ENCODE results near the gene MICB.
A peak's percentile ranks its signal among the peaks of the same experiment; 100 is the strongest.
"Not testable (repeated sequence)": the region's sequence is repeated elsewhere in the genome, so short reads cannot be mapped to it uniquely, and the experiment has no call there.

MICB gene

DNA sequence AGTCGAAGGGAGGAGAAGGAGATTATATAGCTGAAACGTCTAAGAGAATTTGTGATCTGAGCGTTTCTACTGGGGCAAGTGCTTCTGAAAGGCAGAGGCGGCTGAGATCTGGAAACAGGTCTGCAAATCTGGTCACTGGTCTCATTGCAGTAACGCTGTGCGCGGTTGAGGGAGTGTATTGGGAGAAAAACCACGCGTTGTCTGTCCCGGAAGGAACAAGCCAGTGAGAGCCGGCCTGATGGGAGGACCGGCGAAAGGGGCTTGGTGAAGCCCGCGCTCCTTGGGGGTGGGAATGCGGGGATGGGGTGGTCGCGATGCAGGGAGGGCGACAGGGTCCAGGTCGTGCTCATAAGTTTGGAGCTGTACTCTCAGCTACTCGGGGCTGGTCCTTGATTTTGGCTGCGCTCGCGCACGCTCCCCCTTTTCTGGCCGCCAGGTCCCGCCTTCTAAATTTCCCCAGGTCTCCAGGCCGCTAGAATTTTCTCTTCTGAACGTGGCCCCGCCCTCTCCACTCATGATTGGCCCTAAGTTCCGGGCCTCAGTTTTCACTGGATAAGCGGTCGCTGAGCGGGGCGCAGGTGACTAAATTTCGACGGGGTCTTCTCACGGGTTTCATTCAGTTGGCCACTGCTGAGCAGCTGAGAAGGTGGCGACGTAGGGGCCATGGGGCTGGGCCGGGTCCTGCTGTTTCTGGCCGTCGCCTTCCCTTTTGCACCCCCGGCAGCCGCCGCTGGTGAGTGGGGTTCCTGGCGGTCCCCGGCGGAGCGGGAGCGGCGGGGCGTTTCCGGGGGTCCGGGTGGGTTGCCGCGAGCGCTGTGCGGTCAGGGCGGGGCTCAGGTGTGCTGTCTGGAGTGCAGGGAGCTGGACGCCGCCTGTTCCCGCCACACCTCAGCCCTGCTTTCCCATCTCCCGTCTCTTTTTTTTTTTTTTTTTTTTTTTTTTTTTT lies at the start of gene MICB:
Gene MICB, plus strand, starts transcription at position 615 of the 946 bp plus-strand sequence. Its CDS starts 49 bp downstream, at position 664.
- peaks cover 11 to 25% of the 10 kb centered on the region in 2 donors for H3K27me3 ChIP-seq (ENCODE audit: control insufficient read depth in 1 of 2, insufficient read depth in 2 of 2, low read length in 2 of 2)
- H3K4me1 ChIP-seq (ENCODE audit: control insufficient read depth, insufficient read depth, low read length), result peaks cover 13% of the 10 kb centered on the region
- no peaks in the 10 kb centered on the region for H3K9me3 ChIP-seq (ENCODE audit: control insufficient read depth in 2 of 2, low read length in 2 of 2)
- H3K9ac ChIP-seq (ENCODE audit: low read length in 2 of 2), result peak within 1 kb of the TSS in 1 of 2 donors; percentile 17
- peak within 1 kb of the TSS; percentile 70 to 72 for H3K4me3 ChIP-seq (ENCODE audit: low read length in 2 of 2)
- H3K36me3 ChIP-seq (ENCODE audit: control insufficient read depth in 2 of 2, insufficient read depth in 2 of 2, low read length in 2 of 2), result no peaks in the 10 kb centered on the region
- H3K27ac ChIP-seq (ENCODE audit: low read length), result no peak within 1 kb of the TSS

GRCh38 chr6:31450751-31451150 lies 47.2 kb upstream of the MICB start:
- no peak overlapping the region for H3K9ac ChIP-seq (ENCODE audit: low read length in 2 of 2)
- no peaks in the 10 kb centered on the region for H3K4me1 ChIP-seq (ENCODE audit: control insufficient read depth, insufficient read depth, low read length)
- no peaks in the 10 kb centered on the region for H3K36me3 ChIP-seq (ENCODE audit: control insufficient read depth in 2 of 2, insufficient read depth in 2 of 2, low read length in 2 of 2)
- no peaks in the 10 kb centered on the region for H3K9me3 ChIP-seq (ENCODE audit: control insufficient read depth in 2 of 2, low read length in 2 of 2)
- no peaks in the 10 kb centered on the region for H3K27me3 ChIP-seq (ENCODE audit: control insufficient read depth in 1 of 2, insufficient read depth in 2 of 2, low read length in 2 of 2)
- H3K27ac ChIP-seq (ENCODE audit: low read length), result no peak overlapping the region
- H3K4me3 ChIP-seq (ENCODE audit: low read length in 2 of 2), result no peak overlapping the region

DNA sequence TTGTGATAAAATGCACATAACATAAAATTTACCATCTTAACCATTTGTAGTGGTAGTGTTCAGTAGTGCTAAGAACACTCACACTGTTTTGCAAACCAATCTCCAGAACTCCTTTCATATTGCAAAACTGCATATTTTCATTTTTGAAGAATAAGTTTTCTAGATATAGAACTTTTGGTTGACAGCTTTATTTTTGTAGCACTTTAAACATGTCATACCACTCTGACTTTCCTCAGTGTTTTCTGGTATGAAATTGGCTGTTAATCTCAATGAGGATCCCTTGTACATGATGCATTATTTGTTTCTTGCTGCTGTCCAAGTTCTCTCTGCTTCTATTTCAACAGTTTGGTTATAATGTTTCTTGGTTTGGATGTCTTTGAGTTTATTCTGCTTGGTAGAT lies 45.1 kb upstream of the MICB start:
- Histone ChIP-seq H3K9ac (ENCODE audit: low read length in 2 of 2) (no peak overlapping the region), H3K36me3 (ENCODE audit: control insufficient read depth in 2 of 2, insufficient read depth in 2 of 2, low read length in 2 of 2) (no peaks in the 10 kb centered on the region), H3K27ac (ENCODE audit: low read length) (no peak overlapping the region), H3K4me3 (ENCODE audit: low read length in 2 of 2) (no peak overlapping the region), H3K4me1 (ENCODE audit: control insufficient read depth, insufficient read depth, low read length) (no peaks in the 10 kb centered on the region), H3K9me3 (ENCODE audit: control insufficient read depth in 2 of 2, low read length in 2 of 2) (no peaks in the 10 kb centered on the region), H3K27me3 (ENCODE audit: control insufficient read depth in 1 of 2, insufficient read depth in 2 of 2, low read length in 2 of 2) (no peaks in the 10 kb centered on the region)

DNA sequence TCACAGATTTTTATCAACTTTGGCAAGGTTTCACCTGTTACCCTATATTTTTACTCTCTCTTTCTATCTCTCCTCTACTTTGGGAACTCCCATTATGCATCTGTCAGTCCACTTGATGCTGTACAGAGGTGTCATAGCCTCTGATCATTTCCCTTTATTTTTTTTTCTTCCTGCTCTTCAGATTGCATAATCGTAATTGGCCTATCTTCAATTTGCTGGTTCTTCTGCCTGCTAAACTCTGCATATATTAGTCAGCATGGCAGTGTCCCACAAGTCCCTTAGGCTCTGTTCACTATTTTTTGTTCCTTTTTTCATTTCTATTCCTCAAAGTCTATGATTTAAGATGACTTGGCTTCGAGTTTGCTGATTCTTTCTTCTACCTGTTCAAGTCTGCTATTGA lies 44.7 kb upstream of the MICB start:
- Histone ChIP-seq H3K9me3 (ENCODE audit: control insufficient read depth in 2 of 2, low read length in 2 of 2) (no peaks in the 10 kb centered on the region), H3K27ac (ENCODE audit: low read length) (no peak overlapping the region), H3K4me1 (ENCODE audit: control insufficient read depth, insufficient read depth, low read length) (no peaks in the 10 kb centered on the region), H3K27me3 (ENCODE audit: control insufficient read depth in 1 of 2, insufficient read depth in 2 of 2, low read length in 2 of 2) (no peaks in the 10 kb centered on the region), H3K36me3 (ENCODE audit: control insufficient read depth in 2 of 2, insufficient read depth in 2 of 2, low read length in 2 of 2) (no peaks in the 10 kb centered on the region), H3K9ac (ENCODE audit: low read length in 2 of 2) (no peak overlapping the region), H3K4me3 (ENCODE audit: low read length in 2 of 2) (no peak overlapping the region)

GRCh38 chr6:31459864-31460263 lies 38.1 kb upstream of the MICB start:
- H3K27ac ChIP-seq (ENCODE audit: low read length); H3K9me3 ChIP-seq (ENCODE audit: control insufficient read depth in 2 of 2, low read length in 2 of 2); H3K4me3 ChIP-seq (ENCODE audit: low read length in 2 of 2); H3K9ac ChIP-seq (ENCODE audit: low read length in 2 of 2); H3K27me3 ChIP-seq (ENCODE audit: control insufficient read depth in 1 of 2, insufficient read depth in 2 of 2, low read length in 2 of 2); H3K36me3 ChIP-seq (ENCODE audit: control insufficient read depth in 2 of 2, insufficient read depth in 2 of 2, low read length in 2 of 2): not testable (repeated sequence)
- H3K4me1 ChIP-seq (ENCODE audit: control insufficient read depth, insufficient read depth, low read length), result peaks cover 12% of the 10 kb centered on the region

DNA sequence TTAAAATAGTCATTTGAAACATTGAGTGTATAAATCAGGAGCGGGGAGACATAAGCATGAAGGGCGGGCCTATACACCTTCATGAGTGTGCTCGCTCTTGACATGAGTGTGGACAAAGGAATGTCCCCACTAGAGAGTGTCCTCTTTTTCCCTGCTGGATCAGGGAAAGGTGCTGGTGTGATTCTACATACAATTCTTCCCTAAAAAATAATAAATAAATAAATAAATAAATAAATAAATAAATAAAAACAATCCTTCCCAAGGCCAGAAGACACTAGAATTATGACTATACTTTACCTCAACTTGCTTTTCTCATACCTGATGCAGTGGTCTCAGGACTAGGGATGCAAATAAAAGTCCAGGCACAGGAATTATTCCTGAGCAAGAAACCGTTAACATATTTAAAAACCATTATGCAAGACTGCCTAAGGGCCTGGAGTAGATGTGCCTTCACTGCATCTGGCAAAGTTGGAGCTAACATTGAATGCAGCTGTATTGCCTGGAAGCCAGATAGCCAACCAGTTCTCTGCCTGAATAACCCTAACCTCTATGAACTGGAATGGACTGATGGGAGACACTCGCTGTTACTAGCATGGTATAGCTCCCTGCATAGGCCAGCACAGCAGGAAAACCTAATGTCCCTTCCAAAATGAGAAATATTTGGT lies 37.5 kb upstream of the MICB start:
- H3K4me1 ChIP-seq (ENCODE audit: control insufficient read depth, insufficient read depth, low read length), result peaks cover 12% of the 10 kb centered on the region

DNA sequence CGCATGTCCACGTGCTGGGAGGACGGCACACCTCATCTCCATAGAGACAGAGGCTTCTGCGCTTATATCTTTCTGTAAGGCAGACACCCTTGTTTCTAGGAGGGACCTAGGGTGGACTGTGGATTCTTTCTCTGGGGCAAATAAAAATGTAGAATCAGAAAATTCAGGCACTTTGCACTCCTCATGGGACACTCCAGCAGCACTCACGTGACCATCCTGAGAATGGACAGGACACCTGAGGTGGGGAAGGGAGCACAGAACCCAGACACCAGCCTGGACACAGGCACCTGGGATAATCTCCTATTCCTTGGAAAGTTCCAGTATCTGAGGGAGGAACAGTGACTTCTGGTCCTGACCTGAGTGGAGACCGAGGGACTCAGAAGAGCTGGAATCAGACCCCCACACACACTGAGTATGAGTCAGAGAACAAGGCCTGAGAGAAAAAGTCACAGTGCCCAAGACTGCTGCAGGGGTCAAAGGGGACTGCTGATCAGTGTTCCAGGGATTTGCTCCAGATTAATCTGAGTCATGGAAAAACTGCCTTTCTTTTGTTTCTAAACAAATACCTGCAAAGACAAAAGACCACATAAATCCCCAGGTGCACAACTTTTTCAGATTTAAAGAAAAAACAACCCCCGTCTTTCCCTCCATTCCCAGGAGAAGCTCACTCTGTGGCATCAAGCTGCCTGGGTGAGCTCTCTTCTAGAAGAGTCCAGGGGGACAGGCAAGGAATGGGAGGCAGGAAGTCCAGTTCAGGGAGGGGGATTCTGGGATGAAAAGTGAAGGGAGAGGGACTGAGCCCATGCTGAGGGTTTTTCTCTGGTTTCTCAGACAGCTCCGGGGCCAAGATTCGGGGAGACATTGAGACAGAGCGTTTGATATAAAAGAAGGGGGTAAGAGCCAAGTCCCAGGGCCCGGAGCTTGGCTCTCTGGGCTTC lies 35.6 kb upstream of the MICB start:
- Histone ChIP-seq H3K27ac (ENCODE audit: low read length) (no peak overlapping the region), H3K4me3 (ENCODE audit: low read length in 2 of 2) (peak overlapping the region; percentile 58 to 67), H3K9ac (ENCODE audit: low read length in 2 of 2) (peak overlapping the region in 1 of 2 donors; percentile 36), H3K27me3 (ENCODE audit: control insufficient read depth in 1 of 2, insufficient read depth in 2 of 2, low read length in 2 of 2) (peaks cover 0 to 5% of the 10 kb centered on the region in 2 donors), H3K4me1 (ENCODE audit: control insufficient read depth, insufficient read depth, low read length) (peaks cover 12% of the 10 kb centered on the region), H3K36me3 (ENCODE audit: control insufficient read depth in 2 of 2, insufficient read depth in 2 of 2, low read length in 2 of 2) (no peaks in the 10 kb centered on the region), H3K9me3 (ENCODE audit: control insufficient read depth in 2 of 2, low read length in 2 of 2) (no peaks in the 10 kb centered on the region)

More for the DNA sequence above, 37.5 kb upstream of the MICB start:
- peaks cover 0 to 5% of the 10 kb centered on the region in 2 donors for H3K27me3 ChIP-seq (ENCODE audit: control insufficient read depth in 1 of 2, insufficient read depth in 2 of 2, low read length in 2 of 2)
- no peak overlapping the region for H3K9ac ChIP-seq (ENCODE audit: low read length in 2 of 2)
- H3K36me3 ChIP-seq (ENCODE audit: control insufficient read depth in 2 of 2, insufficient read depth in 2 of 2, low read length in 2 of 2), result no peaks in the 10 kb centered on the region
- H3K27ac ChIP-seq (ENCODE audit: low read length), result no peak overlapping the region
- no peaks in the 10 kb centered on the region for H3K9me3 ChIP-seq (ENCODE audit: control insufficient read depth in 2 of 2, low read length in 2 of 2)
- H3K4me3 ChIP-seq (ENCODE audit: low read length in 2 of 2), result no peak overlapping the region

DNA sequence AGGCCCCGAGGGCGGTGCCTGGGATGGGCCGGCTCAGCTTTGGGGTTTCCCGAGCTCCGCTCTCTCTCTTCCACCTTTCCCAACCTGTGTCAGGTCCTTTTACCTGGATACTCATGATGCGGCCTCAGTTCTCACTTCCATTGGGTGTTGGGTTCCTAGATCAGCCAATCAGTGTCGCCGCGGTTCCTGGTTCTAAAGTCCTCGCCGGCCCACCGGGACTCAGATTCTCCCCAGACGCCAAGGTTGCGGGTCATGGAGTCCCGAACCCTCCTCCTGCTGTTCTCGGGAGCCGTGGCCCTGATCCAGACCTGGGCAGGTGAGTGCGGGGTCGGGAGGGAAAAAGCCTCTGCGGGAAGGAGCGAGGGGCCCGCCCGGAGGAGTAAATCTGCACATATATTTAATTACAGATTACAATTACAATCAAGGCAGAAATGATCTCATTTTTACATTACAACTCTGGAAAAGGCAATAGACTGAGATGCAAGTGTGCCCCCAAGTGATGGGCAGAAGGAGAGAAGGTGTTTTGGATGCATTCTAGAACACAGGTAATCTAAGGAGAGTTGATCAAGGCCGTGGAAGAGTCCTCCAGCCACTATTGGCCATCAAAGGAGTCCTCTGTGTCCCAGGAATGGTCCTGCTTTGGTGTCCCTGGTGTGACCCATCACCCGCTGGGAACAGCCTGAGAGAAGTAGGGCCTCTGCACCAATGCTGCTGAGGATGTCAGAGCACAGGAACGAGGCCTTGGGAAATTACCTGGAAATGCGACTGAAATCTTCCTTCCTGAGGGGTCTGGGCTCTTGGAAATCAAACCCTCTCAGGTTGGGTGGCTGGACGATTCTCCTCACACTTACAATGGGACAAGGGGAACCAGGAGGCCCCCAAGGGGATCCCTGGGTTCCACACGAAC lies 34.7 kb upstream of the MICB start:
- no peaks in the 10 kb centered on the region for H3K9me3 ChIP-seq (ENCODE audit: control insufficient read depth in 2 of 2, low read length in 2 of 2)
- peak overlapping the region; percentile 58 to 67 for H3K4me3 ChIP-seq (ENCODE audit: low read length in 2 of 2)
- no peak overlapping the region for H3K27ac ChIP-seq (ENCODE audit: low read length)
- H3K9ac ChIP-seq (ENCODE audit: low read length in 2 of 2), result peak overlapping the region; percentile 54 to 55
- H3K27me3 ChIP-seq (ENCODE audit: control insufficient read depth in 1 of 2, insufficient read depth in 2 of 2, low read length in 2 of 2), result peaks cover 0 to 5% of the 10 kb centered on the region in 2 donors
- no peaks in the 10 kb centered on the region for H3K36me3 ChIP-seq (ENCODE audit: control insufficient read depth in 2 of 2, insufficient read depth in 2 of 2, low read length in 2 of 2)
- H3K4me1 ChIP-seq (ENCODE audit: control insufficient read depth, insufficient read depth, low read length), result peaks cover 12% of the 10 kb centered on the region

DNA sequence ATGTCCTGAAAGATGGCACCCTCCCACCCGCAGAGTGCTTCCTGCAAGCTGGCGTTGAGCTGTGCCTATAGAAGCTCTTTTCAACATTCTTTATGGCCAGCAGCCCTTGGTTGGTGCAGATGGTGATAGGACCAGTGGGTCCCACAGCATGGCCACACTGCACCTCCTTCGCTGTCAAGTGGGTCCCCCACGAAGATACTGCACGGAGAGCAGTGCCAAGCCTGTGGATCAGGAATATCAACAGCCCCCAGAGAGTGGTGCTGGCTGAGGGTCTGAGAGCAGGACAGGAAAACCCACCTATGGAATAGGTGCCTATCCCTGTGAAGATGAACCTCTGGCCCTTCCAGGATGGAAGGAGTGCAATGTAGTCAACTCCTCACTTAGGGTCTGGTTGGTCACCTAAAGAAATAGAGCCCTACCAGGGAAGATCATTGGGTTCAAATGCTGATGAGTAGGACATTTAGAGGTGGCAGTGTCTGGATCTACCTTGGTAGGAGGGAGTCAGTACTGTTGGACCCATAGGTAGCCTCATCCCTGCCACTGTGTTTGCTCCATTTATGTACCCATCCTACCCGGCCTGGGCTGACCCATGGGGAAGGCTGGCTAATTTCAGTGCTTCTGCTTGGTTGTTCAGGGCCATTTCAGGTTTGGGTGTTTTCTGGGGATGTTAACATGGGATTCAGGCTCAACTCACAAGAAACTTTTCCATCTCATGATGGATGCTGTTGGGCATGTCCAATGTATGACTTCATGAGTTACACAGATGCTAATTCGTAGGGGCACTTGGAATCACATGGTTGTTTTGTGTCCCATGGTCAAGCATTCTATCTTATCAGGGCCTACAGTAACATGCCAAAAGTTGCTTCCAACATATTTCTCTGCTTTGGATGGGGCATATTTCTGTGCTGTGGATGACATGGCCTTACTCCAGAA lies 33.4 kb upstream of the MICB start:
- H3K4me3 ChIP-seq (ENCODE audit: low read length in 2 of 2), result peak overlapping the region; percentile 12 to 67
- H3K27me3 ChIP-seq (ENCODE audit: control insufficient read depth in 1 of 2, insufficient read depth in 2 of 2, low read length in 2 of 2), result peaks cover 1 to 7% of the 10 kb centered on the region in 2 donors
- no peaks in the 10 kb centered on the region for H3K36me3 ChIP-seq (ENCODE audit: control insufficient read depth in 2 of 2, insufficient read depth in 2 of 2, low read length in 2 of 2)
- H3K4me1 ChIP-seq (ENCODE audit: control insufficient read depth, insufficient read depth, low read length), result peaks cover 12% of the 10 kb centered on the region
- H3K27ac ChIP-seq (ENCODE audit: low read length), result no peak overlapping the region
- H3K9me3 ChIP-seq (ENCODE audit: control insufficient read depth in 2 of 2, low read length in 2 of 2), result no peaks in the 10 kb centered on the region
- no peak overlapping the region for H3K9ac ChIP-seq (ENCODE audit: low read length in 2 of 2)
